GM23248 (cell line): ENCODE measurements around the gene MTHFD1L. TPM values are rescaled to one million over a fixed set of nuclear protein-coding genes. Genes with fewer than 3 reads are reported as not detected.

ENCODE experiments used
- DNase-seq: peaks from one replicate; pipeline ENCODE4 v3.0.0-alpha.2; 2015
- H2AFZ ChIP-seq: fragments of 200-600 bp; sonication (generic); 2 replicates; pipeline ENCODE4 v1.6.1; 2016; ENCODE audit warnings: antibody characterized with exemption
- H3F3A ChIP-seq: fragments of 200-600 bp; sonication (generic); 2 replicates; pipeline ENCODE4 v1.6.1; 2016; ENCODE audit warnings: mild to moderate bottlenecking, antibody characterized with exemption, mixed run types; ENCODE audit not compliant: insufficient read depth
- H3K27ac ChIP-seq: fragments of 200-600 bp; sonication (generic); 2 replicates; pipeline ENCODE4 v1.5.1; 2016; ENCODE audit warnings: mild to moderate bottlenecking
- H3K27me3 ChIP-seq: fragments of 200-600 bp; sonication (generic); replicated peaks from 2 replicates; pipeline ENCODE4 v1.6.1; 2016; ENCODE audit warnings: mild to moderate bottlenecking; ENCODE audit not compliant: insufficient read depth
- H3K36me3 ChIP-seq: fragments of 200-600 bp; sonication (generic); 2 replicates; pipeline ENCODE4 v1.6.1; 2016; ENCODE audit warnings: low read depth, mild to moderate bottlenecking
- H3K4me1 ChIP-seq: fragments of 200-600 bp; sonication (generic); 2 replicates; pipeline ENCODE4 v1.6.1; 2016; ENCODE audit warnings: mild to moderate bottlenecking; ENCODE audit not compliant: insufficient read depth
- H3K4me2 ChIP-seq: fragments of 200-600 bp; sonication (generic); one replicate; pipeline ENCODE4 v1.6.1; 2016; ENCODE audit warnings: mild to moderate bottlenecking; ENCODE audit not compliant: unreplicated experiment
- H3K4me3 ChIP-seq: fragments of 200-600 bp; sonication (generic); 2 replicates; pipeline ENCODE4 v1.5.1; 2016; ENCODE audit warnings: mild to moderate bottlenecking
- H3K79me2 ChIP-seq: fragments of 200-600 bp; sonication (generic); 2 replicates; pipeline ENCODE4 v1.6.1; 2016; ENCODE audit warnings: mild to moderate bottlenecking; ENCODE audit not compliant: insufficient read depth
- H3K9ac ChIP-seq: fragments of 200-600 bp; sonication (generic); 2 replicates; pipeline ENCODE4 v1.6.1; 2016; ENCODE audit warnings: mild to moderate bottlenecking
- H3K9me2 ChIP-seq: fragments of 200-600 bp; sonication (generic); 2 replicates; pipeline ENCODE4 v1.6.1; 2016; ENCODE audit warnings: mixed run types, mild to moderate bottlenecking, moderate library complexity; ENCODE audit not compliant: insufficient read depth
- H3K9me3 ChIP-seq: fragments of 200-600 bp; sonication (generic); one replicate; pipeline ENCODE4 v1.6.1; 2017; ENCODE audit warnings: low read depth
- H4K20me1 ChIP-seq: fragments of 200-600 bp; sonication (generic); 2 replicates; pipeline ENCODE4 v1.6.0; 2016; ENCODE audit not compliant: insufficient read depth
- EZH2 ChIP-seq: fragments of 200-600 bp; sonication (generic); IDR thresholded peaks from 2 replicates; pipeline ENCODE4 v1.6.1; 2018; ENCODE audit warnings: antibody characterized with exemption, mild to moderate bottlenecking; ENCODE audit not compliant: insufficient read depth, poor library complexity, severe bottlenecking
- EZH2phosphoT487 ChIP-seq: fragments of 200-600 bp; sonication (generic); IDR thresholded peaks from 2 replicates; pipeline ENCODE4 v1.6.1; 2018; ENCODE audit warnings: antibody characterized with exemption, moderate library complexity, mild to moderate bottlenecking, low read depth; ENCODE audit not compliant: insufficient read depth
- WGBS, 2 experiments: methylation state at CpG; one replicate each; pipeline ENCODE4 v1.1.6; 2015 to 2017; ENCODE audit warnings: low lambda C conversion rate in 2 of 2, low coverage in 1 of 2; ENCODE audit errors: missing lambda C conversion rate in 2 of 2; 5-methylcytosine and 5-hydroxymethylcytosine counted together
- in situ Hi-C: fragments of 300-500 bp; cut with MboI; formaldehyde crosslinking; loops from 2 replicates; pipeline ENCODE4 v1.15.0; 2020
- polyA plus RNA-seq: library from polyadenylated mRNA; unstranded; fragments of >200 nt; fragmentation: Nextera tagmentation; extraction: Ambion mirVana; gene quantifications from 2 replicates; pipeline ENCODE4 v1.2.1, GENCODE V29; 2016
- total RNA-seq: library from RNA; depleted of rRNA; stranded (reverse); fragments of >200 nt; shearing (Covaris generic); gene quantifications from 2 replicates; pipeline ENCODE4 v1.2.3, GENCODE V29; 2014

Gene MTHFD1L
- total and polyA plus RNA-seq, 2 experiments from 2014 or later, result 57.6 to 99.6 TPM

GRCh38 chr6:150887978-150888563, 22.6 kb downstream of the MTHFD1L start:
- no peak overlapping the region for H2AFZ ChIP-seq
- peaks cover 56% of the 10 kb centered on the region for H3K79me2 ChIP-seq
- no peaks in the 10 kb centered on the region for H3K9me3 ChIP-seq
- TF ChIP-seq EZH2phosphoT487 (no peak), EZH2 (no peak)
- no peak overlapping the region for H3K4me3 ChIP-seq
- no peak overlapping the region for H3K9ac ChIP-seq
- H3K4me1 ChIP-seq, result peaks cover 18% of the 10 kb centered on the region
- H3F3A ChIP-seq, result peaks cover 42% of the 10 kb centered on the region
- DNase-seq, result no peak
- no peaks in the 10 kb centered on the region for H4K20me1 ChIP-seq
- H3K27ac ChIP-seq, result 0 out of 2 replicates have a peak overlapping the region, but pooled peaks have one; percentile 3
- no peak overlapping the region for H3K4me2 ChIP-seq
- in situ Hi-C loops, result no loop called here
- peaks cover 89% of the 10 kb centered on the region for H3K36me3 ChIP-seq
- WGBS, 2 experiments, result 96 to 99% methylated on average over 3 of the region's 3 CpGs
- no peaks in the 10 kb centered on the region for H3K9me2 ChIP-seq
- H3K27me3 ChIP-seq, result no peaks in the 10 kb centered on the region

GRCh38 chr6:150890346-150890745, 24.8 kb downstream of the MTHFD1L start:
- no peak overlapping the region for H3K27ac ChIP-seq
- in situ Hi-C loops, result no loop called here
- H3K27me3 ChIP-seq, result no peaks in the 10 kb centered on the region
- H3F3A ChIP-seq, result peaks cover 34% of the 10 kb centered on the region
- WGBS, 2 experiments, result 96% methylated on average over 13 of the region's 13 CpGs
- H3K36me3 ChIP-seq, result peaks cover 74% of the 10 kb centered on the region
- no peaks in the 10 kb centered on the region for H4K20me1 ChIP-seq
- no peak overlapping the region for H3K4me2 ChIP-seq
- peaks cover 48% of the 10 kb centered on the region for H3K79me2 ChIP-seq
- no peak overlapping the region for H2AFZ ChIP-seq
- H3K9me3 ChIP-seq, result no peaks in the 10 kb centered on the region
- DNase-seq, result no peak
- H3K4me1 ChIP-seq, result peaks cover 31% of the 10 kb centered on the region
- TF ChIP-seq EZH2phosphoT487 (no peak), EZH2 (no peak)
- H3K4me3 ChIP-seq, result no peak overlapping the region
- H3K9me2 ChIP-seq, result no peaks in the 10 kb centered on the region
- H3K9ac ChIP-seq, result no peak overlapping the region

- Histone ChIP-seq H3K9me2 (no peaks in the 10 kb centered on the region), H2AFZ (no peak overlapping the region), H3K27ac (peak overlapping the region; percentile 3; the same call in 1 of the 2 replicates), H3K9me3 (no peaks in the 10 kb centered on the region), H3K27me3 (no peaks in the 10 kb centered on the region), H3F3A (peaks cover 47% of the 10 kb centered on the region), H3K9ac (peak overlapping the region; percentile 18; the same call in 1 of the 2 replicates), H3K36me3 (peaks cover 62% of the 10 kb centered on the region), H3K4me1 (peaks cover 36% of the 10 kb centered on the region), H3K4me2 (no peak overlapping the region), H3K4me3 (no peak overlapping the region), H4K20me1 (no peaks in the 10 kb centered on the region), H3K79me2 (peaks cover 44% of the 10 kb centered on the region)
- 5% methylated on average over 7 of the region's 7 CpGs for WGBS, 2 experiments
- peak; percentile 82 for DNase-seq
- TF ChIP-seq EZH2phosphoT487 (no peak), EZH2 (no peak)
- in situ Hi-C loops, result no loop called here
Measured at GRCh38 chr6:150891888-150892485, 26.5 kb downstream of the MTHFD1L start.

GRCh38 chr6:150894191-150894744, 28.8 kb downstream of the MTHFD1L start:
- Histone ChIP-seq H3K27me3 (no peaks in the 10 kb centered on the region), H4K20me1 (no peaks in the 10 kb centered on the region), H2AFZ (no peak overlapping the region), H3K9me3 (no peaks in the 10 kb centered on the region), H3K9me2 (no peaks in the 10 kb centered on the region), H3K4me2 (no peak overlapping the region), H3K36me3 (peaks cover 47% of the 10 kb centered on the region), H3K9ac (no peak overlapping the region), H3K27ac (0 out of 2 replicates have a peak overlapping the region, but pooled peaks have one; percentile 3), H3F3A (peaks cover 53% of the 10 kb centered on the region), H3K4me1 (peaks cover 51% of the 10 kb centered on the region), H3K4me3 (no peak overlapping the region), H3K79me2 (peaks cover 34% of the 10 kb centered on the region)
- in situ Hi-C loops, result no loop called here
- DNase-seq, result peak; percentile 33
- WGBS, 2 experiments, result 77 to 78% methylated on average over 8 of the region's 8 CpGs
- TF ChIP-seq EZH2, result no peak
- no peak for TF ChIP-seq EZH2phosphoT487
